ENCODE results near the gene SRGAP3.

The SRGAP3 gene

GRCh38 chr3:8981296-8981695 is 268.1 kb downstream of the SRGAP3 start:
- Histone ChIP-seq H3K9me3 (ENCODE audit: insufficient read depth, low read depth, low read length) (no peaks in the 10 kb centered on the region), H3K9ac (ENCODE audit: low read depth, low read length, poor library complexity, severe bottlenecking) (no peak overlapping the region), H4K20me1 (ENCODE audit: insufficient read depth, low read length, poor library complexity, severe bottlenecking) (no peaks in the 10 kb centered on the region), H2AFZ (ENCODE audit: low read length) (no peak overlapping the region), H3K4me2 (ENCODE audit: low read depth, low read length, poor library complexity, severe bottlenecking) (no peak overlapping the region), H3K4me1 (ENCODE audit: insufficient read depth, low read length, poor library complexity, severe bottlenecking) (no peaks in the 10 kb centered on the region), H3K36me3 (ENCODE audit: insufficient read depth, low read length) (no peaks in the 10 kb centered on the region), H3K4me3 (ENCODE audit: low read length, poor library complexity, severe bottlenecking) (no peak overlapping the region), H3K79me2 (ENCODE audit: insufficient read depth, low read length) (no peaks in the 10 kb centered on the region), H3F3A (ENCODE audit: low read depth) (no peaks in the 10 kb centered on the region), H3K27me3 (ENCODE audit: insufficient read depth, low read length, poor library complexity, severe bottlenecking) (no peaks in the 10 kb centered on the region), H3K9me2 (replicated peaks; ENCODE audit: low read depth, low read length) (no peaks in the 10 kb centered on the region)
- TF ChIP-seq EZH2phosphoT487 (IDR thresholded peaks at IDR 0.05; ENCODE audit: borderline replicate concordance) (no peak), CTCF (conservative IDR thresholded peaks at IDR 0.05; ENCODE audit: low read length) (no peak)

- no peak overlapping the region for H3K4me2 ChIP-seq (ENCODE audit: low read depth, low read length, poor library complexity, severe bottlenecking)
- H3K27me3 ChIP-seq (ENCODE audit: insufficient read depth, low read length, poor library complexity, severe bottlenecking): no peaks in the 10 kb centered on the region
- no peaks in the 10 kb centered on the region for H3K36me3 ChIP-seq (ENCODE audit: insufficient read depth, low read length)
- no peaks in the 10 kb centered on the region for H4K20me1 ChIP-seq (ENCODE audit: insufficient read depth, low read length, poor library complexity, severe bottlenecking)
- H3K79me2 ChIP-seq (ENCODE audit: insufficient read depth, low read length): no peaks in the 10 kb centered on the region
- H3K9ac ChIP-seq (ENCODE audit: low read depth, low read length, poor library complexity, severe bottlenecking): no peak overlapping the region
- H3F3A ChIP-seq (ENCODE audit: low read depth): no peaks in the 10 kb centered on the region
- TF ChIP-seq EZH2phosphoT487 (IDR thresholded peaks at IDR 0.05; ENCODE audit: borderline replicate concordance) (no peak), CTCF (conservative IDR thresholded peaks at IDR 0.05; ENCODE audit: low read length) (no peak)
- no peaks in the 10 kb centered on the region for H3K9me2 ChIP-seq (replicated peaks; ENCODE audit: low read depth, low read length)
- no peak overlapping the region for H3K4me3 ChIP-seq (ENCODE audit: low read length, poor library complexity, severe bottlenecking)
- no peak overlapping the region for H2AFZ ChIP-seq (ENCODE audit: low read length)
- H3K9me3 ChIP-seq (ENCODE audit: insufficient read depth, low read depth, low read length): no peaks in the 10 kb centered on the region
- H3K4me1 ChIP-seq (ENCODE audit: insufficient read depth, low read length, poor library complexity, severe bottlenecking): no peaks in the 10 kb centered on the region
Measured at GRCh38 chr3:8980756-8981257, 268.6 kb downstream of the SRGAP3 start.

GRCh38 chr3:8979262-8979661 is 270.2 kb downstream of the SRGAP3 start:
- Histone ChIP-seq H3K4me1 (ENCODE audit: insufficient read depth, low read length, poor library complexity, severe bottlenecking) (no peaks in the 10 kb centered on the region), H4K20me1 (ENCODE audit: insufficient read depth, low read length, poor library complexity, severe bottlenecking) (no peaks in the 10 kb centered on the region), H2AFZ (ENCODE audit: low read length) (no peak overlapping the region), H3K4me3 (ENCODE audit: low read length, poor library complexity, severe bottlenecking) (no peak overlapping the region), H3K79me2 (ENCODE audit: insufficient read depth, low read length) (no peaks in the 10 kb centered on the region), H3K4me2 (ENCODE audit: low read depth, low read length, poor library complexity, severe bottlenecking) (no peak overlapping the region), H3K9ac (ENCODE audit: low read depth, low read length, poor library complexity, severe bottlenecking) (no peak overlapping the region), H3K9me3 (ENCODE audit: insufficient read depth, low read depth, low read length) (no peaks in the 10 kb centered on the region), H3K9me2 (replicated peaks; ENCODE audit: low read depth, low read length) (no peaks in the 10 kb centered on the region), H3K27me3 (ENCODE audit: insufficient read depth, low read length, poor library complexity, severe bottlenecking) (no peaks in the 10 kb centered on the region), H3K36me3 (ENCODE audit: insufficient read depth, low read length) (no peaks in the 10 kb centered on the region), H3F3A (ENCODE audit: low read depth) (no peaks in the 10 kb centered on the region)
- TF ChIP-seq CTCF (conservative IDR thresholded peaks at IDR 0.05; ENCODE audit: low read length) (no peak), EZH2phosphoT487 (IDR thresholded peaks at IDR 0.05; ENCODE audit: borderline replicate concordance) (no peak)

All from Loucy (cell line).